IMR-90 (cell line): ENCODE data around the gene MTA2. TPM values are rescaled to one million over a fixed set of nuclear protein-coding genes. Genes with fewer than 3 reads are reported as not detected.

ENCODE experiments used
- ATAC-seq: fragments of 200-7000 bp; cut with Tn5 transposase; 2 replicates; pipeline ENCODE4 v1.9.1; 2020; ENCODE audit warnings: low read depth, mild to moderate bottlenecking, moderate library complexity
- BruUV-seq: library from RNA; stranded (reverse); fragments of 400-500 nt; replicated peaks from 2 replicates; lab custom pipeline; 2021; lab: Mats Ljungman, UMichigan
- CTCF ChIA-PET: fragments of 300-600 bp; formaldehyde crosslinking; extraction: SDS; loops from one replicate; lab custom pipeline; 2021; ENCODE audit warnings: antibody characterized with exemption; lab: Yijun Ruan, JAX
- POLR2A ChIA-PET: fragments of 300-600 bp; sonication (Branson Sonifier 250); formaldehyde crosslinking; loops from one replicate; lab custom pipeline; 2022; ENCODE audit warnings: antibody characterized with exemption; ENCODE audit not compliant: unreplicated experiment; lab: Charles Lee
- DNase-seq: peaks from one replicate; pipeline ENCODE4 v3.0.0; 2013
- H2AFZ ChIP-seq: replicated peaks from 2 replicates; pipeline ENCODE3; 2013; ENCODE audit warnings: low read length, mild to moderate bottlenecking; ENCODE audit not compliant: poor library complexity
- H2AK5ac ChIP-seq: 2 replicates; pipeline ENCODE4 v1.6.1; 2013; ENCODE audit warnings: low read depth, low read length, inconsistent platforms
- H2AK9ac ChIP-seq: replicated peaks from 2 replicates; pipeline ENCODE3; 2013; ENCODE audit warnings: mild to moderate bottlenecking, low read depth, low read length, moderate library complexity; ENCODE audit not compliant: poor library complexity
- H2BK120ac ChIP-seq: 2 replicates; pipeline ENCODE4 v1.6.1; 2013; ENCODE audit warnings: low read depth, low read length, inconsistent platforms
- H2BK15ac ChIP-seq: 3 replicates; pipeline ENCODE4 v1.6.1; 2013; ENCODE audit warnings: low read depth, low read length, inconsistent platforms
- H2BK20ac ChIP-seq: 2 replicates; pipeline ENCODE4 v1.6.1; 2013; ENCODE audit warnings: low read depth, mild to moderate bottlenecking, inconsistent platforms, low read length, moderate library complexity
- H2BK5ac ChIP-seq: 2 replicates; pipeline ENCODE4 v1.6.1; 2013; ENCODE audit warnings: mild to moderate bottlenecking, low read depth, low read length, inconsistent platforms; ENCODE audit not compliant: poor library complexity, severe bottlenecking
- H3K14ac ChIP-seq: replicated peaks from 2 replicates; pipeline ENCODE4 v1.6.1; 2013; ENCODE audit warnings: low read depth, low read length, inconsistent platforms
- H3K18ac ChIP-seq: 2 replicates; pipeline ENCODE4 v1.6.1; 2013; ENCODE audit warnings: low read depth, low read length, control low read depth
- H3K23ac ChIP-seq: 2 replicates; pipeline ENCODE4 v1.6.1; 2013; ENCODE audit warnings: low read depth, low read length, inconsistent platforms
- H3K27ac ChIP-seq: 2 replicates; pipeline ENCODE4 v1.5.1; 2013; ENCODE audit warnings: mild to moderate bottlenecking, control low read depth, low read length; ENCODE audit not compliant: insufficient read depth
- H3K27me3 ChIP-seq: 2 replicates; pipeline ENCODE4 v1.6.1; 2013; ENCODE audit warnings: low read length; ENCODE audit not compliant: control insufficient read depth, insufficient read depth
- H3K36me3 ChIP-seq: 2 replicates; pipeline ENCODE4 v1.6.1; 2013; ENCODE audit warnings: low read length, mixed read lengths; ENCODE audit not compliant: control insufficient read depth, insufficient read depth
- H3K4ac ChIP-seq: 2 replicates; pipeline ENCODE4 v1.6.1; 2013; ENCODE audit warnings: low read depth, low read length, inconsistent platforms
- H3K4me1 ChIP-seq: 2 replicates; pipeline ENCODE4 v1.6.1; 2013; ENCODE audit warnings: low read length, mixed read lengths; ENCODE audit not compliant: control insufficient read depth, insufficient read depth
- H3K4me2 ChIP-seq: 2 replicates; pipeline ENCODE4 v1.6.1; 2013; ENCODE audit warnings: low read depth, mild to moderate bottlenecking, control low read depth, low read length, moderate library complexity
- H3K4me3 ChIP-seq: 2 replicates; pipeline ENCODE4 v1.5.1; 2013; ENCODE audit warnings: low read depth, mild to moderate bottlenecking, control low read depth, low read length, moderate library complexity; ENCODE audit not compliant: insufficient read depth
- H3K56ac ChIP-seq: 2 replicates; pipeline ENCODE4 v1.6.1; 2013; ENCODE audit warnings: low read length, inconsistent platforms; ENCODE audit not compliant: insufficient read depth; ENCODE audit errors: extremely low read depth
- H3K79me1 ChIP-seq, 2 experiments: 2 replicates each; pipeline ENCODE4 v1.6.1; 2013; ENCODE audit warnings: low read length in 2 of 2, inconsistent platforms in 1 of 2, low read depth in 1 of 2
- H3K9ac ChIP-seq: 2 replicates; pipeline ENCODE4 v1.6.1; 2013; ENCODE audit warnings: low read depth, low read length, control low read depth
- H3K9me1 ChIP-seq: 2 replicates; pipeline ENCODE4 v1.6.1; 2013; ENCODE audit warnings: low read length, inconsistent platforms; ENCODE audit not compliant: insufficient read depth
- H3K9me3 ChIP-seq: 2 replicates; pipeline ENCODE4 v1.6.1; 2013; ENCODE audit warnings: low read length; ENCODE audit not compliant: control insufficient read depth, insufficient read depth
- H4K20me1 ChIP-seq: 2 replicates; pipeline ENCODE4 v1.6.1; 2013; ENCODE audit warnings: low read length, inconsistent platforms; ENCODE audit not compliant: insufficient read depth
- H4K5ac ChIP-seq: 2 replicates; pipeline ENCODE4 v1.6.1; 2013; ENCODE audit warnings: mild to moderate bottlenecking, low read depth, low read length, control low read depth
- H4K8ac ChIP-seq, 2 experiments: 2 replicates each; pipeline ENCODE4 v1.6.1; 2013; ENCODE audit warnings: low read depth in 2 of 2, low read length in 2 of 2, control low read depth in 1 of 2, inconsistent platforms in 1 of 2
- H4K91ac ChIP-seq: 2 replicates; pipeline ENCODE4 v1.6.1; 2013; ENCODE audit warnings: low read depth, low read length, inconsistent platforms; ENCODE audit not compliant: insufficient read depth
- BHLHE40 ChIP-seq: fragments of 150-350 bp; IDR thresholded peaks from 2 replicates; pipeline ENCODE4 v1.6.1; 2016; ENCODE audit warnings: mild to moderate bottlenecking, low read depth, low read length
- CEBPB ChIP-seq: IDR thresholded peaks from 2 replicates; pipeline ENCODE4 v1.6.1; 2012; ENCODE audit warnings: low read depth, low read length, improper control_type of control experiment
- CTCF ChIP-seq: conservative IDR thresholded peaks from 2 replicates; pipeline ENCODE4 v1.5.1; 2012; ENCODE audit warnings: mild to moderate bottlenecking, low read depth, low read length, improper control_type of control experiment
- ELK1 ChIP-seq: fragments of 150-350 bp; IDR thresholded peaks from 2 replicates; pipeline ENCODE4 v1.6.1; 2016; ENCODE audit warnings: low read depth, mild to moderate bottlenecking, low read length, moderate library complexity, borderline replicate concordance
- FOS ChIP-seq: fragments of 150-350 bp; IDR thresholded peaks from 2 replicates; pipeline ENCODE4 v1.6.1; 2016; ENCODE audit warnings: low read depth, low read length
- MAZ ChIP-seq: IDR thresholded peaks from 2 replicates; pipeline ENCODE4 v1.6.1; 2012; ENCODE audit warnings: low read depth, mild to moderate bottlenecking, low read length, improper control_type of control experiment, moderate library complexity, borderline replicate concordance
- MXI1 ChIP-seq: IDR thresholded peaks from 2 replicates; pipeline ENCODE4 v1.6.1; 2012; ENCODE audit warnings: low read depth, mild to moderate bottlenecking, low read length, moderate library complexity, borderline replicate concordance
- NFE2L2 ChIP-seq: fragments of 150-350 bp; IDR thresholded peaks from 2 replicates; pipeline ENCODE4 v1.6.1; 2016; ENCODE audit warnings: low read depth, mild to moderate bottlenecking, low read length
- POLR2A ChIP-seq: IDR thresholded peaks from 2 replicates; pipeline ENCODE4 v1.6.1; 2012; ENCODE audit warnings: mild to moderate bottlenecking, low read depth, low read length
- RAD21 ChIP-seq: IDR thresholded peaks from 2 replicates; pipeline ENCODE4 v1.6.1; 2012; ENCODE audit warnings: low read length, improper control_type of control experiment
- RCOR1 ChIP-seq: IDR thresholded peaks from 2 replicates; pipeline ENCODE4 v1.6.1; 2012; ENCODE audit warnings: mild to moderate bottlenecking, low read length, improper control_type of control experiment; ENCODE audit not compliant: insufficient replicate concordance
- RFX5 ChIP-seq: IDR thresholded peaks from 2 replicates; pipeline ENCODE4 v1.8.0; 2012; ENCODE audit warnings: low read depth, mild to moderate bottlenecking, low read length, moderate library complexity
- SMC3 ChIP-seq: fragments of 150-350 bp; IDR thresholded peaks from 2 replicates; pipeline ENCODE4 v1.6.1; 2016; ENCODE audit warnings: low read depth, mild to moderate bottlenecking, antibody characterized with exemption, low read length, moderate library complexity
- USF2 ChIP-seq: fragments of 150-350 bp; IDR thresholded peaks from 2 replicates; pipeline ENCODE4 v1.6.1; 2017; ENCODE audit warnings: mild to moderate bottlenecking, antibody characterized with exemption, low read length, low read depth
- WGBS, 2 experiments: methylation state at CpG; one replicate each; pipeline versions ENCODE4 v1.1.5 to v1.1.7; 2013; ENCODE audit warnings: missing lambda C conversion rate in 2 of 2; ENCODE audit not compliant: insufficient read length in 1 of 2; ENCODE audit errors: extremely low coverage in 2 of 2; 5-methylcytosine and 5-hydroxymethylcytosine counted together
- dilution Hi-C: fragments of 300-500 bp; cut with HindIII; formaldehyde crosslinking; loops from one replicate; pipeline ENCODE4 v1.14.3; 2018; ENCODE audit warnings: low sequenced_read_pairs; ENCODE audit not compliant: unreplicated experiment
- in situ Hi-C: fragments of 300-500 bp; cut with MboI; formaldehyde crosslinking; loops from 3 replicates; pipeline ENCODE4 v1.14.3; 2019; ENCODE audit warnings: low sequenced_read_pairs, inconsistent platforms, mixed read lengths
- intact Hi-C: fragments of 100-400 bp; cut with micrococcal nuclease; formaldehyde crosslinking; loops from 2 replicates; pipeline ENCODE4 v1.10.0; 2022
- polyA plus RNA-seq, 3 experiments: library from polyadenylated mRNA; depleted of rRNA; stranded (reverse); fragments of >200 nt; gene quantifications; 2 replicates each; pipeline ENCODE4 v1.2.3, GENCODE V29; 2012; ENCODE audit warnings: low replicate concordance in 1 of 3
- total RNA-seq: library from RNA; depleted of rRNA; stranded (reverse); fragments of >200 nt; gene quantifications from 2 replicates; pipeline ENCODE4 v1.2.3, GENCODE V29; 2012

MTA2 gene
- total and polyA plus RNA-seq, 2 of the 4 experiments (the other 2 are of a cell fraction) = 34.8 to 136 TPM

- H2AFZ ChIP-seq = peak overlapping the region; percentile 87
- no peaks in the 10 kb centered on the region for H3K9me3 ChIP-seq
- peak overlapping the region; percentile 33; the same call in 1 of the 2 replicates for H3K18ac ChIP-seq
- peak overlapping the region; percentile 99 for H2AK9ac ChIP-seq
- dilution Hi-C loops = no loop called here
- intact Hi-C loops = no loop called here
- H2BK20ac ChIP-seq = no peak overlapping the region
- H3K4me1 ChIP-seq = peaks cover 7% of the 10 kb centered on the region
- WGBS, 2 experiments = 0% methylated on average over 4 of the region's 26 CpGs; no CpG with 5 or more reads in 1 of the 2 experiments
- in situ Hi-C loops = no loop called here
- peak overlapping the region; percentile 16 for H4K5ac ChIP-seq
- H2AK5ac ChIP-seq = peak overlapping the region; percentile 72
- no TSS peak for BruUV-seq
- H3K27ac ChIP-seq = peak overlapping the region; percentile 97
- H3K9me1 ChIP-seq = peaks cover 5% of the 10 kb centered on the region
- peak overlapping the region; percentile 90 for H3K9ac ChIP-seq
- H4K20me1 ChIP-seq = peaks cover 17% of the 10 kb centered on the region; the same call in 1 of the 2 replicates
- peaks cover 15 to 49% of the 10 kb centered on the region in 2 experiments for H3K79me1 ChIP-seq
- H3K23ac ChIP-seq = peak overlapping the region; percentile 91
- ATAC-seq (no peak), DNase-seq (no peak)
- peaks cover 39% of the 10 kb centered on the region for H3K36me3 ChIP-seq
- ChIA-PET POLR2A (interaction anchor here (1.4 to 1.7 kb wide), 2 partner anchors 9 to 65 kb away, joined by 3 to 7 read pairs; partner anchors contain the start of genes C11orf98, CSKMT and TUT1), CTCF (no interaction called here)
- H2BK15ac ChIP-seq = no peak overlapping the region
- peak overlapping the region; percentile 32 to 83; a peak in 3 of 4 replicates for H4K8ac ChIP-seq
- peak overlapping the region; percentile 90 for H3K56ac ChIP-seq
- peak overlapping the region; percentile 91 for H3K4me2 ChIP-seq
- peak overlapping the region; percentile 34; the same call in 1 of the 2 replicates for H2BK120ac ChIP-seq
- peak overlapping the region; percentile 87 for H3K4me3 ChIP-seq
- TF ChIP-seq ELK1 (no peak), USF2 (no peak), MXI1 (no peak), BHLHE40 (no peak), RAD21 (no peak), NFE2L2 (no peak), SMC3 (no peak), RFX5 (no peak), MAZ (no peak), CEBPB (no peak), CTCF (no peak), FOS (no peak), RCOR1 (no peak), POLR2A (no peak)
- no peaks in the 10 kb centered on the region for H3K27me3 ChIP-seq
- H3K14ac ChIP-seq = peak overlapping the region; percentile 80
- peak overlapping the region; percentile 86 for H3K4ac ChIP-seq
- H2BK5ac ChIP-seq = peak overlapping the region; percentile 92
- H4K91ac ChIP-seq = peak overlapping the region; percentile 74
Observed at GRCh38 chr11:62600367-62601121, 1.1 kb downstream of the MTA2 start.
